ENCODE data around the gene ATP1A2. TPM values are rescaled to one million over a fixed set of nuclear protein-coding genes. Genes with fewer than 3 reads are reported as not detected.

The ATP1A2 gene
- total RNA-seq, 1 experiment from 2014 or later, result 23.2 TPM

DNA sequence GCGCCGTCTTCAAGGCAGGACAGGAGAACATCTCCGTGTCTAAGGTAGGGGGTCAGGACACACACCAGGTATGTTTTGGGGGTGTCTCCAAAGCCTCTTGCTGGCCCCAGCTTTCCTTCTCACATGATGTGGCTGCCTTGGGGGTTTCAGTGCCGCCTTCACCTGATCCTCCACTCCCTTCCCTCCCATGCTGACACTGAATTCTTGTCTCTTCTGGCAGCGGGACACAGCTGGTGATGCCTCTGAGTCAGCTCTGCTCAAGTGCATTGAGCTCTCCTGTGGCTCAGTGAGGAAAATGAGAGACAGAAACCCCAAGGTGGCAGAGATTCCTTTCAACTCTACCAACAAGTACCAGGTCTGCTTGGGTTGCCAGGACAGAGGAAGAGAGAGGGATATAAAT is 13.5 kb downstream of the ATP1A2 start (continued):
- TF ChIP-seq, protein P1, sequence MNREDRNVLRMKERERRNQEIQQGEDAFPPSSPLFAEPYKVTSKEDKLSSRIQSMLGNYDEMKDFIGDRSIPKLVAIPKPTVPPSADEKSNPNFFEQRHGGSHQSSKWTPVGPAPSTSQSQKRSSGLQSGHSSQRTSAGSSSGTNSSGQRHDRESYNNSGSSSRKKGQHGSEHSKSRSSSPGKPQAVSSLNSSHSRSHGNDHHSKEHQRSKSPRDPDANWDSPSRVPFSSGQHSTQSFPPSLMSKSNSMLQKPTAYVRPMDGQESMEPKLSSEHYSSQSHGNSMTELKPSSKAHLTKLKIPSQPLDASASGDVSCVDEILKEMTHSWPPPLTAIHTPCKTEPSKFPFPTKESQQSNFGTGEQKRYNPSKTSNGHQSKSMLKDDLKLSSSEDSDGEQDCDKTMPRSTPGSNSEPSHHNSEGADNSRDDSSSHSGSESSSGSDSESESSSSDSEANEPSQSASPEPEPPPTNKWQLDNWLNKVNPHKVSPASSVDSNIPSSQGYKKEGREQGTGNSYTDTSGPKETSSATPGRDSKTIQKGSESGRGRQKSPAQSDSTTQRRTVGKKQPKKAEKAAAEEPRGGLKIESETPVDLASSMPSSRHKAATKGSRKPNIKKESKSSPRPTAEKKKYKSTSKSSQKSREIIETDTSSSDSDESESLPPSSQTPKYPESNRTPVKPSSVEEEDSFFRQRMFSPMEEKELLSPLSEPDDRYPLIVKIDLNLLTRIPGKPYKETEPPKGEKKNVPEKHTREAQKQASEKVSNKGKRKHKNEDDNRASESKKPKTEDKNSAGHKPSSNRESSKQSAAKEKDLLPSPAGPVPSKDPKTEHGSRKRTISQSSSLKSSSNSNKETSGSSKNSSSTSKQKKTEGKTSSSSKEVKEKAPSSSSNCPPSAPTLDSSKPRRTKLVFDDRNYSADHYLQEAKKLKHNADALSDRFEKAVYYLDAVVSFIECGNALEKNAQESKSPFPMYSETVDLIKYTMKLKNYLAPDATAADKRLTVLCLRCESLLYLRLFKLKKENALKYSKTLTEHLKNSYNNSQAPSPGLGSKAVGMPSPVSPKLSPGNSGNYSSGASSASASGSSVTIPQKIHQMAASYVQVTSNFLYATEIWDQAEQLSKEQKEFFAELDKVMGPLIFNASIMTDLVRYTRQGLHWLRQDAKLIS (CRISPR knock-in tag; IDR thresholded peaks at IDR 0.05; ENCODE audit: borderline replicate concordance), result no peak
- TF ChIP-seq, protein P2, sequence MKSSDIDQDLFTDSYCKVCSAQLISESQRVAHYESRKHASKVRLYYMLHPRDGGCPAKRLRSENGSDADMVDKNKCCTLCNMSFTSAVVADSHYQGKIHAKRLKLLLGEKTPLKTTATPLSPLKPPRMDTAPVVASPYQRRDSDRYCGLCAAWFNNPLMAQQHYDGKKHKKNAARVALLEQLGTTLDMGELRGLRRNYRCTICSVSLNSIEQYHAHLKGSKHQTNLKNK (CRISPR knock-in tag; IDR thresholded peaks at IDR 0.05), result no peak
- no peak for TF ChIP-seq ZNF396 (CRISPR knock-in tag; IDR thresholded peaks at IDR 0.05; ENCODE audit: borderline replicate concordance)
- no peak for TF ChIP-seq FOXP1 (CRISPR knock-in tag; IDR thresholded peaks at IDR 0.05; ENCODE audit: borderline replicate concordance)
- TF ChIP-seq, protein P3, sequence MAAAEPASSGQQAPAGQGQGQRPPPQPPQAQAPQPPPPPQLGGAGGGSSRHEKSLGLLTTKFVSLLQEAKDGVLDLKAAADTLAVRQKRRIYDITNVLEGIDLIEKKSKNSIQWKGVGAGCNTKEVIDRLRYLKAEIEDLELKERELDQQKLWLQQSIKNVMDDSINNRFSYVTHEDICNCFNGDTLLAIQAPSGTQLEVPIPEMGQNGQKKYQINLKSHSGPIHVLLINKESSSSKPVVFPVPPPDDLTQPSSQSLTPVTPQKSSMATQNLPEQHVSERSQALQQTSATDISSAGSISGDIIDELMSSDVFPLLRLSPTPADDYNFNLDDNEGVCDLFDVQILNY (CRISPR knock-in tag; IDR thresholded peaks at IDR 0.05), result no peak
- TF ChIP-seq, protein P4, sequence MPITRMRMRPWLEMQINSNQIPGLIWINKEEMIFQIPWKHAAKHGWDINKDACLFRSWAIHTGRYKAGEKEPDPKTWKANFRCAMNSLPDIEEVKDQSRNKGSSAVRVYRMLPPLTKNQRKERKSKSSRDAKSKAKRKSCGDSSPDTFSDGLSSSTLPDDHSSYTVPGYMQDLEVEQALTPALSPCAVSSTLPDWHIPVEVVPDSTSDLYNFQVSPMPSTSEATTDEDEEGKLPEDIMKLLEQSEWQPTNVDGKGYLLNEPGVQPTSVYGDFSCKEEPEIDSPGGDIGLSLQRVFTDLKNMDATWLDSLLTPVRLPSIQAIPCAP (CRISPR knock-in tag; IDR thresholded peaks at IDR 0.05), result no peak
- TF ChIP-seq NFE2L1 (CRISPR knock-in tag; IDR thresholded peaks at IDR 0.05), result no peak
- TF ChIP-seq TP53 (CRISPR knock-in tag; IDR thresholded peaks at IDR 0.05), result no peak

DNA sequence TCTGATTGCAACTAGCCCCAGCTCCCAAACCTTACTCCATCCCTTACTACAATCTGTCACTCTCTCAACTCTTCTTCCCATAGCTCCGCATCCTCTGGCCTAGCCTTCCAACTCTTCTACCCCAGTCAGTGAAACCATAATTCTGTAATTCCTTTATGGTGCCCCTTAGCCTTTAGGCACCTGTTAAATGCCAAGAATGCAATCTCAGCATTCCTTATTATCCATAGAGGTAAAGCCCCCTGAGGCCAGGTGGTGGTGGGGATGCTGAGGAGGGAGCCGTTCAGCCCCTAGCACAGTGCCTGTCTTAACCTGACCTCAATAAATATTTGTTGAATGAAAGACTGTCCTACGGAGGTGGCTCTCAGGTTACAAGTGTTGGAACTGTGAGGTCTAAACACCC is 14.0 kb downstream of the ATP1A2 start:
- DNase-seq (ENCODE audit: low spot score), result no peak
- Mint-ChIP-seq H3K4me1 (peaks cover 5% of the 10 kb centered on the region), H3K4me3 (no peak overlapping the region), H3K36me3 (peaks cover 36% of the 10 kb centered on the region), H3K9me3 (no peaks in the 10 kb centered on the region), H3K27ac (no peak overlapping the region), H3K27me3 (ENCODE audit: low read depth) (no peaks in the 10 kb centered on the region)
- no peak for ATAC-seq
- ChIA-PET CTCF (interaction anchor here (1.8 kb wide), 1 partner anchor 33 kb away, joined by 4 read pairs; no protein-coding TSS in a partner anchor), POLR2A (no interaction called here)
- no peak for TF ChIP-seq ELF4 (CRISPR knock-in tag; IDR thresholded peaks at IDR 0.05; ENCODE audit: low read depth)
- TF ChIP-seq, protein P5, sequence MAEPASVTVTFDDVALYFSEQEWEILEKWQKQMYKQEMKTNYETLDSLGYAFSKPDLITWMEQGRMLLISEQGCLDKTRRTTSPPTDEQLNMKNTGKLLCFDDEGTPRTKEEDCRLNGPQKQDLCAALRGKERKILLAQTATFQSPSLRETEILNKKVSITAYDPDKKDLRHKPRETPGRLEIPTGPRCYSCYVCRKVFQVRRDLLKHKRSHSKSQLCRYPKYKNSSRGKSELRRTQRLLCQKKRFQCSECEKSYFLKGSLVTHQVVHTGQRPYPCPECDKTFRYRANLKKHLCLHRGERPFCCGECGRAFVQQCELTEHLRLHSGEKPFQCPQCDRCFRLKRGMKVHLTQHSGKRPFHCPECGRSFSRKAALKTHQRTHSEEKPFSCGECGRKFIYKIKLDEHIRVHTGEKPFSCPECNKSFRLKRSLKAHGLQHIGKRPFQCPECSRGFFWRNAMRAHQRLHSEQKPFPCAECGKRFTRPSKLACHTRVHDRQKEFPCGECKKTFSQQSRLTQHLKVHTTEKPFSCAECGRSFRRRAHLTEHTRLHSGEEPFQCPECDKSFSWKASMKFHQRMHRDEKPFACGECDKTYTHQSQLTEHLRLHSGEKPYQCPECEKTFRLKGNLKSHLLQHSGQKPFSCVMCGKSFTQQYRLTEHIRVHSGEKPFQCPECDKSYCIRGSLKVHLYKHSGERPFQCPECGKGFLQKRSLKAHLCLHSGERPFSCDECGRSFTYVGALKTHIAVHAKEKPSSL (CRISPR knock-in tag; conservative IDR thresholded peaks at IDR 0.05), result no peak
- TF ChIP-seq HMGA2 (CRISPR knock-in tag; IDR thresholded peaks at IDR 0.05), result no peak
- no peak for TF ChIP-seq E2F1 (CRISPR knock-in tag; IDR thresholded peaks at IDR 0.05)
- no peak for TF ChIP-seq FOXP4 (CRISPR knock-in tag; IDR thresholded peaks at IDR 0.05)
- TF ChIP-seq ETV6 (CRISPR knock-in tag; IDR thresholded peaks at IDR 0.05), result no peak
- no peak for TF ChIP-seq CDX4 (CRISPR knock-in tag; IDR thresholded peaks at IDR 0.05; ENCODE audit: borderline replicate concordance)

Data from WTC11 (cell line).